ENCODE results near the gene SLC31A1. TPM values are rescaled to one million over a fixed set of nuclear protein-coding genes. Genes with fewer than 3 reads are reported as not detected.

SLC31A1 gene
- total and polyA plus RNA-seq, 12 donors: 10.2 to 105 (median 28.4) TPM

GRCh38 chr9:113219969-113220368 is 1.4 kb upstream of the SLC31A1 start:
- Histone ChIP-seq H3K4me3 (peak overlapping the region in 2 of 4 donors; percentile 82 to 87), H3K9me3 (replicated peaks in 1 of 3) (no peaks in the 10 kb centered on the region), H3K4me1 (replicated peaks in 1 of 2) (peaks cover 14 to 51% of the 10 kb centered on the region in 2 donors), H3K36me3 (replicated peaks in 1 of 2) (no peaks in the 10 kb centered on the region), H3K27ac (peak overlapping the region in 4 of 5 donors; percentile 18 to 92 (median 64)), H3K27me3 (no peaks in the 10 kb centered on the region)
- DNase-seq: no peak
- intact Hi-C loops (cut with DNase I): no loop called here
- 22 to 43% (median 34%) methylated on average over 1 of the region's 1 CpG for WGBS, 4 donors
- TF ChIP-seq POLR2A (IDR thresholded peaks at IDR 0.05) (no peak), CTCF (IDR thresholded peaks at IDR 0.05) (no peak)

DNA sequence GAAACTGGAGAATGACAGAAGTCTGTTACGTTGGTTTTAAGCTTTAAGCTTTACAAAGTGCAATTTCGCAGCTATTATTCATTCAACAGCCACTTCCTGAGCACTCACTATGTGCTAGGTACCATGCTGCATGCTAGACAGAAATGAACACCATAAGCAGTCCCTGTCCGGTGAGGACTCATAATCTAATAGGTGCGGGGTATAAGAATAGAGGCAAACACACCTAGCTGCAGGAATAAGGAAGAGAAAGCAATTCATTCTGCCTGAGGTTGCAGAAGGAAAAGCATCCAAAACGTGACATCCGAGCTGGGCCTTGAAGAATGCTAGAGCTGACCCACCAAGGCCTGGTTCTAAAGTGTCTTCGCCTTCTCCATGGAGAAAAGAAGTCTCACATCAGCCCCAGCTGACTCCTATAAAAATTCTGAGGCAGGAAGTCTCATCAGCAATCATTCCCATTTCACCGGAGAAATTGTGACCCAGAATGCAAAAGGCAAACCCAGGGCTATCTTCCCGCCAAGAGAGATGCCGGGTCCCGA is 809 bp upstream of the SLC31A1 start:
- H3K4me1 ChIP-seq (replicated peaks in 1 of 2): peaks cover 14 to 47% of the 10 kb centered on the region in 2 donors
- intact Hi-C loops (cut with DNase I): no loop called here
- 5 to 8% (median 7%) methylated on average over 9 to 11 of the region's 11 CpGs for WGBS, 4 donors
- H3K9me3 ChIP-seq (replicated peaks in 1 of 3): no peaks in the 10 kb centered on the region
- no peaks in the 10 kb centered on the region for H3K27me3 ChIP-seq
- TF ChIP-seq CTCF (IDR thresholded peaks at IDR 0.05) (no peak), POLR2A (IDR thresholded peaks at IDR 0.05) (no peak)
- peak overlapping the region; percentile 8 to 92 (median 86) for H3K27ac ChIP-seq
- no peaks in the 10 kb centered on the region for H3K36me3 ChIP-seq (replicated peaks in 1 of 2)
- DNase-seq: no peak
- peak overlapping the region; percentile 9 to 87 (median 72) for H3K4me3 ChIP-seq

- peak overlapping the region; percentile 65 to 92 (median 86) for H3K27ac ChIP-seq
- H3K9me3 ChIP-seq (replicated peaks in 1 of 3): no peaks in the 10 kb centered on the region
- peaks cover 14 to 44% of the 10 kb centered on the region in 2 donors for H3K4me1 ChIP-seq (replicated peaks in 1 of 2)
- peak in 1 of 7 donors; percentile 42 for DNase-seq
- intact Hi-C loops (cut with DNase I): no loop called here
- 8 to 11% (median 10%) methylated on average over 14 to 20 of the region's 20 CpGs for WGBS, 4 donors
- H3K27me3 ChIP-seq: no peaks in the 10 kb centered on the region
- H3K36me3 ChIP-seq (replicated peaks in 1 of 2): no peaks in the 10 kb centered on the region
- H3K4me3 ChIP-seq: peak overlapping the region in 3 of 4 donors; percentile 48 to 87 (median 82)
- no peak for TF ChIP-seq CTCF (IDR thresholded peaks at IDR 0.05)
These were observed 597 bp downstream of the SLC31A1 start for GRCh38 chr9:113221800-113222481.

- H3K36me3 ChIP-seq (replicated peaks in 1 of 2): no peaks in the 10 kb centered on the region
- H3K27ac ChIP-seq: peak overlapping the region in 2 of 5 donors; percentile 86 to 92
- TF ChIP-seq POLR2A (IDR thresholded peaks at IDR 0.05): no peak
- TF ChIP-seq CTCF (IDR thresholded peaks at IDR 0.05): no peak
- WGBS, 4 donors: 51 to 69% (median 58%) methylated on average over 2 to 5 of the region's 5 CpGs
- intact Hi-C loops (cut with DNase I): no loop called here
- no peaks in the 10 kb centered on the region for H3K27me3 ChIP-seq
- H3K4me3 ChIP-seq: peak overlapping the region in 2 of 4 donors; percentile 48 to 87
- H3K9me3 ChIP-seq (replicated peaks in 1 of 3): no peaks in the 10 kb centered on the region
- no peak for DNase-seq
- H3K4me1 ChIP-seq (replicated peaks in 1 of 2): peaks cover 14 to 48% of the 10 kb centered on the region in 2 donors
These were observed 1.1 kb downstream of the SLC31A1 start for GRCh38 chr9:113222482-113222841.

Data from adrenal gland (tissue), 12 donors.